Measurements from ENCODE around the gene SF3B5. TPM values are rescaled to one million over a fixed set of nuclear protein-coding genes. Genes with fewer than 3 reads are reported as not detected.
A peak's percentile ranks its signal among the peaks of the same experiment; 100 is the strongest.

The SF3B5 gene
- 100 to 1,000 TPM; 198 to 212 TPM for total RNA-seq

DNA sequence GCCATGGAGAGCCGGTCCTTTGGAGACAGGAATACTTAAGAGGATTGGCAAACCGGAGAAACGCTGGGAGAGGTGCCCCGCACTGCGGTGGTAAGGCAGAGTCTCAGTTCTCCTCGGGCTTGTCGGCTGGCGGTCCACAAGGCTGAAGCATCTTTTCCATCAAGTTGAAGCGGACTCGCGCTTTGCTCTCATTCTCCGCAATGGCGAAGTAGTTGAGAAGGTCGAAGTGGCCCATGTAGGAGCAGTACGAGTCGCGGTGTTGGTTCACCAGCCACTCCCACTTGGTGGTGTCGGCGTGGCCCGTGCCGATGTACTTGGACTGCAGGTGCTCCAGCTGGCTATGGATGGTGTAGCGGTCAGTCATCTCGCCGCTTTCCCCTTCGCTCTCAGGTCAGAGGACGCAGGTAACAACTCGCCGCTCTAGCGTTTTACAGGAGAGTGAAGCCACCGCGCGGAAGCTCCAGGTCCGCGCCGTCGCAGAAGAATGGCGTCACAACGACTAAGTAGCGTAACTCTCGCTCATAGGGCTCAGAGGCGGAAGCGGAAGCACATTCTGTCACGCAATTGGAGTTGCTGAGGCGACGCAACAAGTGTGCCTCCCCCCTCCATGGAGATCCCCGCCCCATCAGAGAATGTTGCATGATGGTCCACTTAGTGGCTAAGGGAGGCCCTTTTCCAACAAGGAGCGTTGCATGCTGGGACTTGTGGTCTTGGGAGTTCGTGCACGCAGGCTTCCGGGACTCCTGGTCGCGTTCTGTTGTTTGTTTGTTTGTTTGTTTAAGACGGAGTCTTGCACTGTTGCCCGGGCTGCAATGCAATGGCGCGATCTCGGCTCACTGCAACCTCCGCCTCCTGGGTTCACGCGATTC lies at the start of gene SF3B5:
SF3B5 (minus strand) TSS at position 440 of the 869 bp plus-strand sequence; CDS start at position 364, 76 bp downstream.
- intact Hi-C loops (cut with DNase I), result loop anchor here (5.0 kb wide), 2 partner anchors 122 to 192 kb away; partner anchors contain the start of gene UTRN
- WGBS, result 0% methylated on average over 60 of the region's 60 CpGs
- Histone ChIP-seq H3K4me1 (replicated peaks) (peaks cover 4% of the 10 kb centered on the region), H3K36me3 (no peaks in the 10 kb centered on the region), H3K9me3 (no peaks in the 10 kb centered on the region), H3K27ac (peak within 1 kb of the TSS; percentile 73 to 82), H3K4me3 (peak within 1 kb of the TSS; percentile 69 to 83), H3K27me3 (replicated peaks; ENCODE audit: insufficient read depth) (no peaks in the 10 kb centered on the region)
- TF ChIP-seq POLR2A (IDR thresholded peaks at IDR 0.05) (peak; percentile 67), POLR2AphosphoS5 (IDR thresholded peaks at IDR 0.05) (peak; percentile 98)
- TF ChIP-seq, protein P1, sequence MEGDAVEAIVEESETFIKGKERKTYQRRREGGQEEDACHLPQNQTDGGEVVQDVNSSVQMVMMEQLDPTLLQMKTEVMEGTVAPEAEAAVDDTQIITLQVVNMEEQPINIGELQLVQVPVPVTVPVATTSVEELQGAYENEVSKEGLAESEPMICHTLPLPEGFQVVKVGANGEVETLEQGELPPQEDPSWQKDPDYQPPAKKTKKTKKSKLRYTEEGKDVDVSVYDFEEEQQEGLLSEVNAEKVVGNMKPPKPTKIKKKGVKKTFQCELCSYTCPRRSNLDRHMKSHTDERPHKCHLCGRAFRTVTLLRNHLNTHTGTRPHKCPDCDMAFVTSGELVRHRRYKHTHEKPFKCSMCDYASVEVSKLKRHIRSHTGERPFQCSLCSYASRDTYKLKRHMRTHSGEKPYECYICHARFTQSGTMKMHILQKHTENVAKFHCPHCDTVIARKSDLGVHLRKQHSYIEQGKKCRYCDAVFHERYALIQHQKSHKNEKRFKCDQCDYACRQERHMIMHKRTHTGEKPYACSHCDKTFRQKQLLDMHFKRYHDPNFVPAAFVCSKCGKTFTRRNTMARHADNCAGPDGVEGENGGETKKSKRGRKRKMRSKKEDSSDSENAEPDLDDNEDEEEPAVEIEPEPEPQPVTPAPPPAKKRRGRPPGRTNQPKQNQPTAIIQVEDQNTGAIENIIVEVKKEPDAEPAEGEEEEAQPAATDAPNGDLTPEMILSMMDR (IDR thresholded peaks at IDR 0.05), result peak in 1 of 4 experiments; percentile 21
- DNase-seq (ENCODE audit: low spot score), result peak; percentile 99

DNA sequence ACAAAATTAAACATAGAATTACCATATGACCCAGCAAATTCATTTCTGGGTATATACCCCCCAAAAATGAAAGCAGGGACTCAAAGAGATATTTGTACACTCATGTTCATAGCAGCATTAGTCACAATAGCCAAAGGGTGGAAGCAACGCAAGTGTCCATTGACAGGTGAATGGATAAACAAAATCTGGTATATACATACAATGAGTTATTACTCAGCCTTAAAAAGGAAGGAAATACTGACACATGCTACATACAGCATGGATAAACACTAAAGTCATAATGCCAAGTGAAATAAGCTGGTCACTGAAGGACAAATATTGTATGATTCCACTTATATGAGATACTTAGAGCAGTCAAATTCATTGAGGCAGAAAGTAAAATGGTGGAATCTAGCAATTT lies 49.6 kb upstream of the SF3B5 start:
- no peak overlapping the region for H3K27ac ChIP-seq
- H3K9me3 ChIP-seq, result no peaks in the 10 kb centered on the region
- no peaks in the 10 kb centered on the region for H3K27me3 ChIP-seq (replicated peaks; ENCODE audit: insufficient read depth)
- no peak for TF ChIP-seq POLR2A (IDR thresholded peaks at IDR 0.05)
- TF ChIP-seq, protein P1 (IDR thresholded peaks at IDR 0.05), result no peak
- no peak for TF ChIP-seq POLR2AphosphoS5 (IDR thresholded peaks at IDR 0.05)
- WGBS, result 93% methylated on average over 1 of the region's 1 CpG
- no peaks in the 10 kb centered on the region for H3K4me1 ChIP-seq (replicated peaks)
- H3K36me3 ChIP-seq, result no peaks in the 10 kb centered on the region
- DNase-seq (ENCODE audit: low spot score), result no peak
- H3K4me3 ChIP-seq, result no peak overlapping the region
- intact Hi-C loops (cut with DNase I), result no loop called here

DNA sequence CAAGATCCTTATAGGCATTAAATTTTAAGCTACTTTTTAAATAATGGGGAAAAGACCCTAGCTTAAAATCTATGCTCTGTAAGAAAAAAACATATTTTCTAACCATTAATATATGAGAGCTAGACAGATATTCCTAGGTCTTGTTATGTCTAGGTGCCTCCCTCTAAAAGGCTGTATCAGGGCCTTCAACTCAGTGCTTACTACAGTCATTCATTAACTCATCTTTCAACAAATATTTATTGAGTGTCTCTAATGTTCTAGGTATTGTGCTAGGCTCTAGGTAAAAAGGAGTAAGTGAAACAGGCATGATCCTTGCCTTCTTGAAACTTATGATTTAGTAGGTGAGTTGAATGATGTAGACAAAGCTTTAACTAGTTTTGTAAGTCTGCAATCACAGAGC lies 48.5 kb upstream of the SF3B5 start:
- TF ChIP-seq POLR2AphosphoS5 (IDR thresholded peaks at IDR 0.05), result no peak
- no peak for TF ChIP-seq POLR2A (IDR thresholded peaks at IDR 0.05)
- TF ChIP-seq, protein P1 (IDR thresholded peaks at IDR 0.05), result no peak
- Histone ChIP-seq H3K36me3 (no peaks in the 10 kb centered on the region), H3K9me3 (no peaks in the 10 kb centered on the region), H3K4me3 (no peak overlapping the region), H3K4me1 (replicated peaks) (no peaks in the 10 kb centered on the region), H3K27me3 (replicated peaks; ENCODE audit: insufficient read depth) (no peaks in the 10 kb centered on the region), H3K27ac (no peak overlapping the region)
- no peak for DNase-seq (ENCODE audit: low spot score)
- intact Hi-C loops (cut with DNase I), result no loop called here

DNA sequence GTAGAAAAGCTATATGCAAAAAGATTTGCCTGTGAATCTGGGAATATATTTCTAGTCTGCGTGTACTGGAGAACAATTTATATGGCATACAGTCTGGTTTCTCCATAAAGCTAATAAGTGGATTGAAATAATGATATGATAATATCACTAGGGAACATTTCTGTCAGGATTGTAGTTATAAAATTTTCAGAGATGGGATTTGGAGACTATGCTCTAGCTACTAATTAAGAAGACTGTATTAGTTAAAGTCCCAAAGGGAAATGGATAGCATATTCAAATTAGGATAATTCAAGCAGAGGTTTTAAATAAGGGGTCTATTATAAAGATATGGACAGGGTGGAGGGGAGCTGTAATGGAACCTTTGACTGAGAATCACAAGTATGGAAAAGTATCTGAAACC lies 47.7 kb upstream of the SF3B5 start:
- H3K4me3 ChIP-seq, result no peak overlapping the region

More for the DNA sequence above, 47.7 kb upstream of the SF3B5 start:
- TF ChIP-seq POLR2AphosphoS5 (IDR thresholded peaks at IDR 0.05) (no peak), POLR2A (IDR thresholded peaks at IDR 0.05) (no peak)
- TF ChIP-seq, protein P1 (IDR thresholded peaks at IDR 0.05), result no peak
- no peaks in the 10 kb centered on the region for H3K9me3 ChIP-seq
- no peaks in the 10 kb centered on the region for H3K36me3 ChIP-seq
- H3K27me3 ChIP-seq (replicated peaks; ENCODE audit: insufficient read depth), result no peaks in the 10 kb centered on the region
- H3K27ac ChIP-seq, result no peak overlapping the region
- no peaks in the 10 kb centered on the region for H3K4me1 ChIP-seq (replicated peaks)
- WGBS, result 95% methylated on average over 1 of the region's 1 CpG
- intact Hi-C loops (cut with DNase I), result no loop called here
- no peak for DNase-seq (ENCODE audit: low spot score)

All from prostate gland (tissue), 2 donors.